Brain microvascular endothelial cell (primary cell): ENCODE results near the gene WWC2.
"Not testable (repeated sequence)": the region's sequence is repeated elsewhere in the genome, so short reads cannot be mapped to it uniquely, and the experiment has no call there.

Source experiments
- DNase-seq: peaks from one replicate; pipeline ENCODE4 v3.0.0-alpha.2; 2020
- H3K27ac ChIP-seq: fragments of 250-450 bp; sonication (Bioruptor Pico); 2 replicates; pipeline ENCODE4 v1.5.1; 2020; ENCODE audit warnings: mild to moderate bottlenecking, moderate library complexity
- H3K27me3 ChIP-seq: fragments of 250-450 bp; sonication (Bioruptor Pico); replicated peaks from 2 replicates; pipeline ENCODE4 v1.5.1; 2020; ENCODE audit warnings: mild to moderate bottlenecking
- H3K36me3 ChIP-seq: fragments of 250-450 bp; sonication (Bioruptor Pico); replicated peaks from 2 replicates; pipeline ENCODE4 v1.5.1; 2020; ENCODE audit warnings: mild to moderate bottlenecking
- H3K4me3 ChIP-seq: 2 replicates; pipeline ENCODE4 v1.5.1; 2011; ENCODE audit warnings: low read depth, mild to moderate bottlenecking, control low read depth, low read length, moderate library complexity
- CTCF ChIP-seq: IDR thresholded peaks from 2 replicates; pipeline ENCODE4 v1.5.1; 2011; ENCODE audit warnings: low read depth, mild to moderate bottlenecking, moderate library complexity, low read length, control low read depth, inconsistent platforms; ENCODE audit errors: missing control alignments
- in situ Hi-C: cut with HindIII; loops from 2 replicates; pipeline ENCODE4 v1.10.0; 2017; ENCODE audit warnings: low sequenced_read_pairs, low pct_ligation_motif_present

The WWC2 gene

GRCh38 chr4:183190900-183191527, 92.0 kb downstream of the WWC2 start:
- TF ChIP-seq CTCF, result no peak
- no peak overlapping the region for H3K27ac ChIP-seq
- no peaks in the 10 kb centered on the region for H3K27me3 ChIP-seq
- H3K36me3 ChIP-seq, result no peaks in the 10 kb centered on the region
- in situ Hi-C loops, result no loop called here
- no peak overlapping the region for H3K4me3 ChIP-seq
- DNase-seq, result no peak

GRCh38 chr4:183191630-183192029, 92.6 kb downstream of the WWC2 start:
- Histone ChIP-seq H3K4me3 (no peak overlapping the region), H3K27me3 (no peaks in the 10 kb centered on the region), H3K27ac (no peak overlapping the region), H3K36me3 (no peaks in the 10 kb centered on the region)
- no peak for TF ChIP-seq CTCF
- in situ Hi-C loops, result no loop called here
- DNase-seq, result no peak

- no peak for TF ChIP-seq CTCF
- in situ Hi-C loops, result no loop called here
- H3K36me3 ChIP-seq, result no peaks in the 10 kb centered on the region
These were observed 93.5 kb downstream of the WWC2 start for GRCh38 chr4:183192571-183192970.

GRCh38 chr4:183193730-183194338, 94.8 kb downstream of the WWC2 start:
- H3K4me3 ChIP-seq, H3K27me3 ChIP-seq, H3K27ac ChIP-seq, DNase-seq, H3K36me3 ChIP-seq, in situ Hi-C loops: not testable (repeated sequence)

More at GRCh38 chr4:183192571-183192970, 93.5 kb downstream of the WWC2 start:
- Histone ChIP-seq H3K4me3 (no peak overlapping the region), H3K27me3 (no peaks in the 10 kb centered on the region), H3K27ac (no peak overlapping the region)
- DNase-seq, result no peak

GRCh38 chr4:183195534-183195933, 96.5 kb downstream of the WWC2 start:
- DNase-seq, result no peak
- Histone ChIP-seq H3K27me3 (no peaks in the 10 kb centered on the region), H3K36me3 (no peaks in the 10 kb centered on the region), H3K27ac (no peak overlapping the region), H3K4me3 (no peak overlapping the region)
- TF ChIP-seq CTCF, result no peak
- in situ Hi-C loops, result no loop called here

- no peak overlapping the region for H3K4me3 ChIP-seq
- DNase-seq, result no peak
- no peak overlapping the region for H3K27ac ChIP-seq
- no peaks in the 10 kb centered on the region for H3K27me3 ChIP-seq
- no peaks in the 10 kb centered on the region for H3K36me3 ChIP-seq
- no peak for TF ChIP-seq CTCF
- in situ Hi-C loops, result no loop called here
These were observed 98.1 kb downstream of the WWC2 start for GRCh38 chr4:183197140-183197539.
